ENCODE measurements around the gene C2CD2. TPM values are rescaled to one million over a fixed set of nuclear protein-coding genes. Genes with fewer than 3 reads are reported as not detected.

The C2CD2 gene
- total RNA-seq, 1 donor from 2014 or later: 45.0 TPM

DNA sequence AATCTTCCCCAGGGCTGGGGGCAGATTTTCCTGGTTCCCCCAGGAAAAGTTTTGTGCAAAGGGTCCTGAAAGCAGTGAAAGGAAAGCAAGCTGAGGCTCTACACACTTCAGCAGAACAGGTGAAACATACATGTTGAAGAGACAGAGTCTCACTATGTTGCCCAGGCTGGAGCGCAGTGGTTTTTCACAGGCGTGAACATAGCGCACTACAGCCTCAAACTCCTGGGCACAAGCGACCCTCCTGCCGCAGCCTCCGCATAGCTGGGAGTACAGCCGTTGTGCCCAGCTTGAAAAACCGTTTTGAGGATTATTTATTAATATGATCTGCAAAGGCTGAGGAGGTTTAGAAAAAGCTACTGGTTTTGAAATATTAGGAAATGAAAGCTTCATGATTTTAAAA lies 86.5 kb downstream of the C2CD2 start:
- Histone ChIP-seq H3K4me3 (no peak overlapping the region), H3K36me3 (no peaks in the 10 kb centered on the region), H3K27me3 (no peaks in the 10 kb centered on the region), H3K27ac (no peak overlapping the region), H3K9me3 (no peaks in the 10 kb centered on the region), H3K4me1 (no peaks in the 10 kb centered on the region)
- DNase-seq (ENCODE audit: low spot score in 2 of 2): no peak
- intact Hi-C loops (cut with DNase I): no loop called here
- TF ChIP-seq, protein P1, sequence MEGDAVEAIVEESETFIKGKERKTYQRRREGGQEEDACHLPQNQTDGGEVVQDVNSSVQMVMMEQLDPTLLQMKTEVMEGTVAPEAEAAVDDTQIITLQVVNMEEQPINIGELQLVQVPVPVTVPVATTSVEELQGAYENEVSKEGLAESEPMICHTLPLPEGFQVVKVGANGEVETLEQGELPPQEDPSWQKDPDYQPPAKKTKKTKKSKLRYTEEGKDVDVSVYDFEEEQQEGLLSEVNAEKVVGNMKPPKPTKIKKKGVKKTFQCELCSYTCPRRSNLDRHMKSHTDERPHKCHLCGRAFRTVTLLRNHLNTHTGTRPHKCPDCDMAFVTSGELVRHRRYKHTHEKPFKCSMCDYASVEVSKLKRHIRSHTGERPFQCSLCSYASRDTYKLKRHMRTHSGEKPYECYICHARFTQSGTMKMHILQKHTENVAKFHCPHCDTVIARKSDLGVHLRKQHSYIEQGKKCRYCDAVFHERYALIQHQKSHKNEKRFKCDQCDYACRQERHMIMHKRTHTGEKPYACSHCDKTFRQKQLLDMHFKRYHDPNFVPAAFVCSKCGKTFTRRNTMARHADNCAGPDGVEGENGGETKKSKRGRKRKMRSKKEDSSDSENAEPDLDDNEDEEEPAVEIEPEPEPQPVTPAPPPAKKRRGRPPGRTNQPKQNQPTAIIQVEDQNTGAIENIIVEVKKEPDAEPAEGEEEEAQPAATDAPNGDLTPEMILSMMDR (IDR thresholded peaks at IDR 0.05): no peak

- intact Hi-C loops (cut with DNase I): no loop called here
- H3K36me3 ChIP-seq: no peaks in the 10 kb centered on the region
- no peaks in the 10 kb centered on the region for H3K9me3 ChIP-seq
- no peaks in the 10 kb centered on the region for H3K4me1 ChIP-seq
- DNase-seq (ENCODE audit: low spot score in 2 of 2): no peak
- TF ChIP-seq, protein P1 (IDR thresholded peaks at IDR 0.05): no peak
- H3K27ac ChIP-seq: no peak overlapping the region
- no peak overlapping the region for H3K4me3 ChIP-seq
- no peaks in the 10 kb centered on the region for H3K27me3 ChIP-seq
These were observed 87.5 kb downstream of the C2CD2 start for GRCh38 chr21:41866274-41866809.

DNA sequence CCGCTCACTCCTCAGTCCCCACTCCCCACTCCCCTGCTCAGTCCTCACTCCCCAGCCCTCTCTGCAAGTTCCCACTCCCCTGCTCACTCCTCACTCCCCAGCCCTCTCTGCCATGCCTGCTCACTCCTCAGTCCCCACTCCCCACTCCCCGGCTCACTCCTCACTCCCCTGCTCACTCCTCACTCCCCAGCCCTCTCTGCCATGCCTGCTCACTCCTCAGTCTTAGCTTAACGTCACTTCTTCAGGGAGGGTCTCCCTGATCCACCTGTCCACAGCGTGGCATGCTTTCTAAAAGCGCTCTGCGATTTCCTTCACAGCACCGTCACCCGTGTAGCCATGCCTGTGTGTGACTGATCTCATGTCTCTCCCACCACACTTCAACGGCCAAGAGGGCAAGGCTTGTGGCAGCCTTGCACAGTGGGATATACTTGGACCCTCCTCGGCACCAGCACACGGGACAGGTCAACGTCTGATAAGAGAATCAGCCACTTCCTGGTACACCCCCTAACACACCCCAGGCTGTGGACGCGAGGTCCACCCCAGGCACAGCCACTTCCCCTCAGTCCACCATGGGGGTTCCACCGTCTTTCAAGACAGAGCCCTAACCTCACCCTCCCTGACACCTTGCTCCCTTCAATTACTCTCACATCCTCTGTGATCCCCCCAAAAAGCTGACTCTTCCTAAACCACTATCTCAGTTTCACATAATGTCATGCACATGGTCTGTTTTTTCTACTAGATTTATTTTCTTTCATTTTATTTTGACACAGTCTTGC lies 88.6 kb downstream of the C2CD2 start:
- no peak for DNase-seq (ENCODE audit: low spot score in 2 of 2)
- intact Hi-C loops (cut with DNase I): no loop called here
- no peak overlapping the region for H3K4me3 ChIP-seq
- H3K27ac ChIP-seq: no peak overlapping the region
- no peaks in the 10 kb centered on the region for H3K36me3 ChIP-seq
- no peaks in the 10 kb centered on the region for H3K4me1 ChIP-seq
- TF ChIP-seq, protein P1 (IDR thresholded peaks at IDR 0.05): no peak
- no peaks in the 10 kb centered on the region for H3K9me3 ChIP-seq
- H3K27me3 ChIP-seq: no peaks in the 10 kb centered on the region

- Histone ChIP-seq H3K4me1 (no peaks in the 10 kb centered on the region), H3K9me3 (no peaks in the 10 kb centered on the region), H3K36me3 (peaks cover 0 to 3% of the 10 kb centered on the region in 2 donors), H3K27ac (no peak overlapping the region), H3K4me3 (no peak overlapping the region), H3K27me3 (no peaks in the 10 kb centered on the region)
- no peak for DNase-seq (ENCODE audit: low spot score in 2 of 2)
- TF ChIP-seq, protein P1 (IDR thresholded peaks at IDR 0.05): no peak
- intact Hi-C loops (cut with DNase I): no loop called here
These were observed 89.4 kb downstream of the C2CD2 start for GRCh38 chr21:41864311-41865001.

DNA sequence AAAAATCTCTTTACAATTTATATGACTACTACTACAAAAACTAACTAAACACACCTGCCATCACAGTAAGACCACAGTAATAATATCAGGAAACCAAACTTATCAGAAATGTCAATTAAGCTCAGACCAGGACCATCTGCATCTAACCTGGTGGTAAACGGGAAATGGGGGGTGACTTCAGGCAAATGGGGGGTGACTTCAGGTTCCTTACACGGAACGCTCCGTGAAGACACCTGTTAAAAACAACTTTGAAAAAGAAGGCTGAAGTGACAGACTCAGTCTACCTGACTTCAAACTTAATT lies 90.4 kb downstream of the C2CD2 start:
- no peaks in the 10 kb centered on the region for H3K4me1 ChIP-seq
- no peaks in the 10 kb centered on the region for H3K9me3 ChIP-seq
- DNase-seq (ENCODE audit: low spot score in 2 of 2): no peak
- no peaks in the 10 kb centered on the region for H3K27me3 ChIP-seq
- TF ChIP-seq, protein P1 (IDR thresholded peaks at IDR 0.05): no peak
- no peak overlapping the region for H3K4me3 ChIP-seq
- H3K36me3 ChIP-seq: peaks cover 3 to 13% of the 10 kb centered on the region in 2 donors
- no peak overlapping the region for H3K27ac ChIP-seq
- intact Hi-C loops (cut with DNase I): no loop called here

Measured in ascending aorta (tissue), 2 donors.